Measurements from ENCODE around the gene SHANK1.

SHANK1 gene

DNA sequence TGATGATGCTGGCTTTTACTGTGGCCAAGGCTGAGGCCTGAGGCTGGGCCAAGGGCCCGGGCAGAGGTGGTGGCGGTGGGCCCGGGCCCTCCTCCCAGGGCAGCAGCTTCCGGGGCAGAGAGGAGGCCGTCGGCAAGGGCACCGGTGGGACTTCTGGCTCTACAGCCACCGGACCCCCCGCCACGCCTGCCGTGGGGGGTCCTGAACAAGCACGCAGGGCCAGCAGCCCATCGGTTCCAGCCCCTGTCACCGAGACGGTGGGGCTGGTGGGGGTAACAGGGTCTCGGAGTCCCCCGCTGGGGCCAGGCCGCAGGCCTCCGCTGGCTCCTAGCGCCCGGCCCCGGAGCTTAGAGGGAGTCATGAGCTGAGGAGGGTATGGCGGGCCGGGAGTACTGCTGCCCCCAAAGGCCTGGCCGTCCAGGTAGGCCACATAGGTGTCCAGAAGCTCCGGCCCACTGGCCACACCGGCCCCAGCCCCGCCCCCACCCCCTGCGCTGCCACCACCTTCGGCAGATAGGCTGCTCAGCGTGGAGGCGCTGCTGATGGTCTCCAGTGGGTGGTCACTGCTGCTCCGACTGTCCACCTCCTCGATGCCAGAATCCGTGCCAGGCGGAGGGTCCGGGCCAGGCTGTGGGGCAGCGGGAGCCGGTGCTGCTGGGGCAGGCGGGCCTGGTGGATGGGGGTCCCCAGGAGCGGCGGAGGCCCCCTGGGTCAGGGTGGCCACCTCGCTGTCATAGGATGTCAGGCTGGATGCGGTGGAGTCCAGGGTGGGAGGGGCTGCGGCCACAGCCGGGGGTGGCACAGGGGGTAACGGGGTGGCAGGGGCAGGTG lies 53.0 kb downstream of the SHANK1 start:
- DNase-seq (ENCODE audit: extremely low spot score, insufficient read length, low read depth) (no peak), FAIRE-seq (no peak)

DNA sequence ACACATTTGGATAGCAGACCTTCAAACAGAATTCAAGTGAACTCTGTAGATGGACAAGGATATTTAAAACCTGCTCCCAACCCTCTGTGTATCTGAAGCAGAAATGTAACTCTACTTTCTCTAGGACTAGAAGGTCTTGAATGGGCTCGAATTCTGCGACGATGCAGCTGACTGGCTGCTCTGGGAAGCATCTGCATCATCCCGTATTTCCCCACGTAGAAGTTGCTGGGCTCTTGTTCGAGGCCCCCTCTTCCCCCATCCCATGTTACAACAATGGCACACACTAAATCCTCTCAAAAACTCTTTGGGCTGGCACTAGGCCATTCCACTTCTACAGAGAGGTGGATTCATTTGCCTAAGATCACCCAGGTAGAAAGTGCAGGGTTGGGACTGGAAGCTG lies 55.4 kb downstream of the SHANK1 start:
- no peak for FAIRE-seq

DNA sequence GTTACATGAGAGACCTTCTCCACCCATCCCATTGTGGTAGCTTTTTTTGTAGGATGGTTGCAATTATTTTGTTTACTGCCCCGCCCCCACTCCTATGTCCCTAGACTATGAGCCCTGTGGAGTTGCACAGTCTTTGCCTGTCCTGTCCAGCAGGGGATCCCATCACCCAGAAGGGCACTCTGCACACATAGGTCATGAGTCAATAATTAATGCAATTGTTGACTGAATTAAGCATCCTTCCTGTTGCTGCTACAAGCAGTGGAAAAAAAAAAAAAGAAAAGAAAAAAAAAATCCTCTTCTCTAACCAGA lies 56.2 kb downstream of the SHANK1 start:
- no peak for FAIRE-seq
- DNase-seq (ENCODE audit: extremely low spot score, insufficient read length, low read depth), result no peak

More for the DNA sequence above, 55.4 kb downstream of the SHANK1 start:
- no peak for DNase-seq (ENCODE audit: extremely low spot score, insufficient read length, low read depth)

DNA sequence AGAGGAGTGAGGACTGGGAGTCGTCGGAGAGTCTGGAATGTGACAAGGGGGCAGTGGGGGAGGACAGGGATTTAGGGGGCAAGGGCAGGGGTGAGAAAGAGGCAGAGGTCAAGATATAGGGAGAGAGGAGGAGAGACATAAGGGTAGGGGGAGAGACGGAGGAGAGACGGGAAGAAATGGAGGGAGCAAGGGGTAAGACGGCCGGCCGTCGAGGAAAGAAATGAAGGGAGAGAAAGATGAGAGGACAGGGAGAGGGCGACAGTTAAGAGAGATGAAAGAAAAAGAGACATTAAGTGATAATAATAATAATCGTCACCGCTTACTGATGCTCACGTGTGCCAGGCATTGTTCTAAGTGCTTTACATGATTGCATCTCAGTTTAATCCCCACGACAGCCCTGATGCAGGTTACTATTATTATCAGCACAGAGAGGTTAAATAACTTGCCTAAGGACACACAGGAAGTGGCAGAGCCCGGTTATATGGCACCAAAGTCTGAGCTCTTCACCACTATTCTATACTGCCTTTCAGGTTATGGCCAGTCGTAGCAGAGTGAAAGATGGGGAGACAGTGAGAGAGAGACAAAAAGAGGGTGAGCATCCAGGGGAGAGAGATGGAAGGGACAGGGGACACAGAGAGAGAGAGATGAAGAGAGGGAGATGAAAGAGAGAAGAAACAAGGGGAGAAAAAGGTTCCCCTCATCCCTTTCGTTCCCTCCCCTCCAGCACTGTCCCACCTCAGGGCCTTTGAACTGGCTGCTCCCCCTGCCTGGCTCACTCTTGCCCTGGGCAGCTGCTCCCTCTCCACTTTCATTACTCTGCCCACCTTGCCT lies 56.7 kb downstream of the SHANK1 start:
- DNase-seq (ENCODE audit: extremely low spot score, insufficient read length, low read depth) (no peak), FAIRE-seq (no peak)

DNA sequence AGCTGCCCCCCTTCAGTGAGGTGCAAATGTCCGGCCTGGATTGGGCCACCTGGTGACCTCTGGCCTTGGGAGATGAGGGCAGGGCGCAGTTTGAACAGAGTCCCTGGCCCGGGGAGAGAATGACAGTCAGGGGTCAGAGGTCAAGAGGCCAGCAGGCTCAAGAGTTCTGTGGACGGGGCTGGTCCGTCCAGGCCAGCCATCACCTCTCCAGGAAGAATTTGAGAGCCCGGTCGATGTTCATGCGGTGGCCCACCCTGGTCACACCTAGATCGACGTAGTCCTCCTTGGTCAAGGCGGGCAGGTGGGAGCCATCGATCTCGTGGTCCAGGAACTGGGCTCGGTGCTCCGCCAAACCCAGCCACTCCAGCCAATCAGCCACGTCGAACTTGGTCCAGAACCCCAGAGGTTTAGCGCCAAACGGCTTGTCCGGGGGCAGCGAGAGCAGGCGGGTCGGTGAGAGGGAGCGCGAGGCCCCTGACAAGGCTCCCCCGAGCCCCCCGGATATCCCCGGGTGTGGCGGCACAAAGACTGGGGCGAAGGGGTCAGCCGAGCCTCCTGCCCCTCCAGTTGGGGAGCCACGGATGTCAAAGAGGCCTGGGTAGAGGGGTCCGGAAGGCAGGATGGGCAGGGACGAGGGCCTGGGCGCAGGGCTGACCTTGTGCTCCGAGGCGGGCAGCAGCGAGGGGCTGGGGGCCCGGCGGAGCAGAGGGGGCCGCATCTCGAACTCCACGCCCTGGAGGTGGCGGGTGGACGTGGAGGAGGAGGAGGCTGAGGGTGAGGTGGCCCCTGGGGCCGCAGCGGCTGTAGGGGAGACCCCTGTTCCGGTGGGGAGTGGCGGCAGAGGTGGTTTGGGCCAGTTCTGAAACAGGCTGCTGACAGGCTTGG lies 57.6 kb downstream of the SHANK1 start:
- FAIRE-seq (no peak), DNase-seq (ENCODE audit: extremely low spot score, insufficient read length, low read depth) (no peak)

DNA sequence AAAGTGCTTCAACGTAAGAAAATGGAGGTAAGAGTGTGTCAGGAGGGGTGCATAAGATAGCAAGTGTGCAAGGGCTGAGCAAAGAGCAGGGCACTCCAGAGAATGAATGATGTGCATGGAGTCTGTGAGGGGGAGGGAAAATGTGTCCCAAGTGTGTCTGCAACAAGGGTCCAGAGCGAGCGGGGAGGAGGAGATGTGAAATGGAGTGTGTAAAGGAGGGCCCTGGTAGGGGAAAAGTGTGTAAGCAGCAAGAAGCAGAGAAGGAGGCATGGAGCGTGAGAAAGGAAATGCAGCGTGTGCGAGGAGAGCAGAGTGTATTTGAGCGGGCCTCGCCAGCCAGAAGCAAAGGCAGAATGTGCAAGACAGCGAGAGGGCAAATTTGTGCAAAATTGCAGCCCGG lies 58.6 kb downstream of the SHANK1 start:
- DNase-seq (ENCODE audit: extremely low spot score, insufficient read length, low read depth) (no peak), FAIRE-seq (no peak)

DNA sequence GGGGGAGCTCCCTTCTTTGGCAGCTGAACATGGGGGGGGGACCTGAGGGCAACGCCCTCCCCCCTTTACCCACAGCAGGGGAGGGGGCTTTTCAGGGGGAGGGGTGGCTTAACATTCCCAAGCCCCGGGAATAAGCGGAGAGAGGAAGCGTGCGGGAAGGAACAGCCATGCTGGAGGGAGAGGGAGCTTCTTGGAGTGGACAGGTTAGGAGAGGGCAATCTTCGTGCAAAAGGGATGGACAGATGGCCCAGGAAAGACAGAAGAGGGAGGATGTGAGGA lies 59.6 kb downstream of the SHANK1 start:
- FAIRE-seq (no peak), DNase-seq (ENCODE audit: extremely low spot score, insufficient read length, low read depth) (no peak)

DNA sequence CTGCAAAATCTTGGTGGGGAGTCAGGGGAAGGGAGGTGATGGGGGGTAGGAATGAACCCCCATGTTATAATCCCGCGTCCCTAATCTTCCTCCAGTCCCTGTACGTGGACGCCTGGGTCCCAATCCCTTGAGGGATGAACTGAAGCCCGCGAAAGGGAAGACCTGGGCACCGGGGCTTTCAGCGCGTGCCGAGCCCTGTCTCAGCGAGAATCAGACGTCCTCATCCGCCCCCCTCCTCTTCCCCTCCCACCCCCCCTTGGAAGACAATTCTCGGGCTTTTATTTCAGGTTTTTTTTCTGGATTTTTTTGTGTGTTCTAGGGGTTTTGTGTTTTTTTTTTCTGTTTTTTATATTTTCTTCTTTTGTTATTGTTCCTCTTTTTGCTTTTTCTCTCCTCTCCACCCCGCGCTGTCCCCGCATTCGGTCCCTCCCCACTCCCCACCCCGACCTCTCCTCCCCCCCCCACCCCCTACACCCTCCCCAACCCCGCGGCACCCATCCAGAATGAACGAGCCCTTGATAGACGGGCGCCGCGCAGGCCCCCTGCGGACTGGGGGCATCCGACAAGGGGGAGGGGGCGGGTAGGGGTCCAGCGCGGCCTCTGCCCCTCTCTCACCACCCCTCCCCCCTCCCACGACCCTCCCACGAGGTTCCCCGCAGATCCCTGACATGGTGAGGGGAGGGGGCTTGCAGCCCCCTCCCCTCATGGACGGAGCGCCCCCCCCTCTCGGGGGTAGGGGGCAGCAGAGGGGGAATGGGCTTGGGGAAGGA lies 60.1 kb downstream of the SHANK1 start:
- no peak for FAIRE-seq
- no peak for DNase-seq (ENCODE audit: extremely low spot score, insufficient read length, low read depth)

DNA sequence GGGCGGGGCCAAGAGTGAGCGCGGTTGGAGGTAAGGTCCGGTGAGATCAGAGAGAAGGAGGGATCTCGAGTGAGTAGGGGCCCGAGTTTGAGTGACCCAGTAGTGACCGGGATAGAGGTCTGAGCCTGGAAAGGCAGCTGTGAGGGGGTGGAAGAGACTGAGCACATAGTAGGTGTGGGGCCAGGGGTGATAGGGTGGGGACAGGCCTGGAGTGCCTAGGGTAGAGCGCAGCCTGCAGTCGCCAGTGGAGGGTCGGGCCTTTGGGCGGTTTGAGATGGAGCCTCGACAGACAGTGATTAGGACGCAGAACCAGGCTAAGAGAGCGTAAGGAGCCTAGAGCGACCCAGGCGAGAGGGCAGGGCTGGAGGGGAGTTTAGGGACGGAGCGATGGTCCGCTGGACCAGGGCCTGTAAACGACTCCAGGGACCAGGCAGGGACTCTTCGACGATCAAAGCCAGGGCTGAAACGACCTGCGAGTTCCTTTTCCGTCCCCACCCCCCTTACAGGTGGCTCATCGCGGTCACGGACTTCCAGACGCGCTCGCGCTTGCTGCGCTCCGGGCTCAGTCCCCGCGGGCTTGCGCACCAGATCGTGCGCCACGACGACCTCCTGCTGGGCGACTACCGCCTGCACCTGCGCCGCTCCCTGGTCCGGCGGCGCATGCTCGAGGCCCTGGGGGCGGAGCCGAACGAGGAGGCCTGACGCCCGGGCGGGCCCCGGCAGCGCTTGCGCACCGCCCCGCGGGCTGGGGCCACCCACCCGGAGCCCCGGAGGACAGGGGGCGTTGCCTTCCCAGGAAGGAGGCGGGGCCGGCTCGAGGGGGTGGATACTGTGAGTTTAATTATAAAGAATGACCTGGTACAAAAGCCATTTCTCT lies 60.9 kb downstream of the SHANK1 start:
- no peak for FAIRE-seq
- no peak for DNase-seq (ENCODE audit: extremely low spot score, insufficient read length, low read depth)

DNA sequence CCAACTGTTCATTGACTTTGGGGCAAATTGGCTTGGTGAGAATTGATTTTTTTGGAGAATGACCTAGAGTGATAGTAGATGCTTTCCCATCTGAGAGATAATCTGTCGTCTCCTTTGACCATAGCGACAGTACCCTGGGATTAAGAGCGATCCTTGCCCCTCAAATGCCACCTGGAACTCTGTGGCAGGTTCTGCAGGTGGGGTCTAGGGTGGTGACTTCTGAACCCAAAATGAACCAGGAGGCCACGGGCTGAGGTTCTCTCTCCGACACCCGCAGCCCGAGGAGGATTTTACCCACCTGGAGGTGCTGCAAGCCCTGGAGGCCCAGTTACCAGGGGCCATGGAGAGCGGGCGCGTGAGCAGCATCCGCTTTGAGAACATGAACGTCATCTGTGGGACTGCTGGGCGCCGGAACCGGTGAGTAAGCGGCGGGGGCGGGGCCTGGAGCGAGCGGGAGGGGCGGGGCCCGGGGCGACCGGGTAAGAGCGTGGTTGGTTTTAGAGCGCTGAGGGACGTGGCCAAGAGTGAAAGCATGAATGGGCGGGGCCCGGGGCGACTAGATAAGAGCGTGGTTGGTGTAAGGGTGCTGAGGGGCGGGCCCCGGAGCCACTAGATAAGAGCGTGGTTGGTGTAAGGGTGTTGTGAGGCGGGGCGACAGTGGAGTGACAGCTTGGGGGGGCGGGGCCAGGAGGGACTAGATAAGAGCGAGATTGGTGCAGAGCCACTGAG lies 61.7 kb downstream of the SHANK1 start:
- FAIRE-seq (no peak), DNase-seq (ENCODE audit: extremely low spot score, insufficient read length, low read depth) (no peak)

DNA sequence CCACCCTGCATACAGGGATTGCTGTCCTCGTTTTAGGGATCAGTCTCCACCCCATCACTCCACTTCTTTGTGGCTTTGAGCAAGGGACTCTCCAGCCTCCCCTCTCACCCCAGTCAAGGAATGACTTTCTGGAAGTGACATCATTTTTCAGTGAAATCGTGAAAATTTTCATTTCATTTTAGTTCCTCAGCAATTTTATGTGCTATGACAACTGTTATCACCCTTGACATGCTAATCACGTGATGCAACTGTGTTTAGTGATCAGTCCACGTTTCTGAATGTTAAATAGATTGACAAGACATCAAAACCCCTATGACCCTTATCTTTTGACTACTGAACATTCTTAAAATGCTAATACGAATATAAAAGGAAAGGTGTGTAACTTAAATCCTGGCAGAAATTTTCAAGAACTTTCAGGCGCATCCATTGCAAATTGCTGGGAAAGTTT lies 62.4 kb downstream of the SHANK1 start:
- DNase-seq (ENCODE audit: extremely low spot score, insufficient read length, low read depth) (no peak), FAIRE-seq (no peak)

DNA sequence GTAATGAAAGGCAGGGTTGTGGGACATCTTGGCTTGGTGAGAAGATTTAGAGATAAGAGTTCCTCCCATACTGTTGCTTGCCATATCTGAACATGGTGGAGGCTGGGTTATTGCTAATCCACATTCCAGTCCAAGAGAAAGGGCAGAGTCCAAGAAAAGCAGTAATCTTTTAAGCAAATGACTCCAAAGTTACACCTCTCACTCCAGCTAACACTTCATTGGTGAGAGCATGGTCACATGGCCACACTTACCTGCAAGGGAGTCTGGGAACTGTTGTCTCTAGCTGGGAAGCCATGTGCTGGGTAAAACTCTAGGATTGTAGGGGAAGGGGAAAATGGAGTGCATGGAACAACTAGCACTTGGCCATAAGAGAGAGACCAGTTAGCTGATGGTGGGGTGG lies 64.7 kb downstream of the SHANK1 start:
- DNase-seq (ENCODE audit: extremely low spot score, insufficient read length, low read depth) (no peak), FAIRE-seq (no peak)

DNA sequence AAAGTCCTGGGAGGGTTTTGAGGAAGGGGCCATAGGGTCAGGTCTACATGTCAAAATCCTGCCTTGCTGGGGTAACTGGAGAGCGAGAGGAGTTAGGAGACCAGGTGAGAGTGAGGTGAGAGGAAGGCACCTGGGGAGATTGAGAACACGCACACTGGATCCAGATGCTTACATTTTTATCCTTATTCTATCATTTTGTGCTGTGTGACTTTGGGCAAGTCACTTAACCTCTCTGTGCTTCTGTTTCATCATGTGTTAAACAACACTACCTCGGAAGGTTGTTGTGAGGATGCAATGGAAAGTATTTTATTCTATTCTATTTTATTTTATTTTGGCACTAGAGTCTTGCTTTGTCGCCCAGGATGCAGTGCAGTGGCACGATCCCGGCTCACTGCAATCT lies 66.9 kb downstream of the SHANK1 start:
- FAIRE-seq (no peak), DNase-seq (ENCODE audit: extremely low spot score, insufficient read length, low read depth) (no peak)

DNA sequence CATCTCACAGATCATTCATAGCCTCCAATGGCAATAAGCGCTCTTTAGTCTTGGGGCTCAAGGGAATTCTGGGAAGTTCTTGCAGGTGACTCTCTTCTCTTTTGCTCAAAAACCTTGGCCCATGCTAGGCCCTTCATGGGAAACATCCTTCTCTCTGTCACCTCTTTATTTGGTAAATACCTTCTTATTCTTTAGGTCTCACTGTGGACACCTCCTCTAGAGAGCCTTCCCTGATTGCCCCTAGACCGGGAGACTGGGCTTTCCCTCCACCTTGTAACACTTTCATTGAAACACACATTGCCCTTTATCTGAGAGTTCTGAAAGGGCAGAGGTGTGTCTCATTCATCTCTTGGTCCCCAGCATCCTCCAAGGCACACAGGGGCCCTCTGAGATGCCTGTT lies 68.4 kb downstream of the SHANK1 start:
- no peak for FAIRE-seq
- DNase-seq (ENCODE audit: extremely low spot score, insufficient read length, low read depth), result no peak

DNA sequence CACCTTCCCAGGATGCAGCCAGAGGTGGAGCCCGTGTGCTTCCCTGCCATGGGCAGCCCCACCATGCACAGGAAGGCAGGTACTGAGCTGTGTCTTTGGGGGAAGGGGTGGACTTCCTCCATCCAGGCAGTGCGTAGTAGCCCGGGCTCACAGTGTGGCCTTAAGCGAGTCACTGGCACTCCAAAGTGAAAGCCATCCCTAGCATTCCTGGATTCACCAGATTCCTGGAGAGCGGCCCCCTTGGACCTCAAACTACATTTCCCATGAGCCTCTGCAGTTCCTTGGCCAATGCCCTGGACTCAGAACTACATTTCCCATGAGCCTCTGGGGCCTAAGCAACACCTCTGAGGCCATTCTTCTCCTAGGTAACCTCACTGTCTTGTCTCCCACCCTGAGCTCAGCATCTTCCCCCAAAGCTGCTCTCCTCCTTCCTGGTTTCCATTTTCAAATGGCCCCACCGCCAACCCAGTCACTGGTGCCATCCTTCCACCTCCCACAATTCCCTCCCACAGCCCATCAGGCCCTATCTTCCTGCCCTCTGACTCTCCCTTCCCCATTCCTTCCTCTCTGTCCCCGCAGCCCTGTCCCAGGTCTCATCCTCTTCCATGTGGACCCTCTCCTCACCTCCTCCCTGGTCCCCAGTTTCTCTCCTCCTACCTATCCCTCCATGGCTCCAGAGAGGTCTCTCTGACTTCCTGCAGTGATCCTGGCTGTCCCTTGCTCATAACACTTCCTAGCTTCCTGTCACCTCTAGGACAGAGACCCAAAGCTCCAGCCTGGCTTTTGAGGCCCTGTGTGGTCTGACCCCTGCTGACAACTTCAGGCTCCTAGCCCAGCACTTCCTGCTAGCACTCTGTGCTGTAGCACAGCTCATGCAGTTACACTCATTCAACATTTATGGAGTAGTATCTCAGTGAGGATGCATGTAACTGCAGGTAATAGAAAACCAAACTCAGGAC lies 69.9 kb downstream of the SHANK1 start, which contains the start of gene C19orf81:
C19orf81 (plus strand) TSS at position 13 of the 959 bp plus-strand sequence; CDS start at position 13, 0 bp downstream.
- FAIRE-seq (no peak), DNase-seq (ENCODE audit: extremely low spot score, insufficient read length, low read depth) (no peak)

DNA sequence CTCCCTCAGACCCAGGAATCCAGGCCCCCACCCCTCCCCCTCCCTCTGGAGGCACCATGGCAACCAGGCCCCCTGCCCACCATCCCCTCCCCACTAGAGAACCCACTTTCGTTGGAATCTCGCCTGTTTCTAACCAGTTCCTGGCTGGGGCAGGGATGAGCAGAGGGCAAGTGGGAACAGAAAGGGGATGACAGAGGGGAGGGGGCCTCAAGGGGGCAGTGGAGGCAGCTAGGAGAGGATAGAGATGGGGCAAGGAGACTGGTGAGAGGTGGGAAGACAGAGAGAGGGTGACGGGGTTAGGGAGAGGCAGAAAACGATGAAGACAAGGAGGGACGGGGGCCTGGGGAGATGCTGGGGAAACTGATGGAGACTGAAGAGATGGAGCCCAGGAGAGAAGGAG lies 70.9 kb downstream of the SHANK1 start:
- DNase-seq (ENCODE audit: extremely low spot score, insufficient read length, low read depth), result no peak
- FAIRE-seq, result no peak
